ENCODE measurements around the gene FAM171A2.

- TF ChIP-seq CTCF (IDR thresholded peaks at IDR 0.05; ENCODE audit: low read depth, low read length) (no peak), MYC (IDR thresholded peaks at IDR 0.05; ENCODE audit: low read depth, low read length) (no peak)
Observed at GRCh38 chr17:44349553-44350070, 14.0 kb downstream of the FAM171A2 start.

Data from NB4 (cell line).